Dermis blood vessel endothelial cell (primary cell): Measurements from ENCODE around the gene PLCB1. TPM values are rescaled to one million over a fixed set of nuclear protein-coding genes. Genes with fewer than 3 reads are reported as not detected.
A peak's percentile ranks its signal among the peaks of the same experiment; 100 is the strongest.
"Not testable (repeated sequence)": the region's sequence is repeated elsewhere in the genome, so short reads cannot be mapped to it uniquely, and the experiment has no call there.

Experiments used
- DNase-seq: peaks from one replicate; pipeline ENCODE4 v3.0.0; 2010
- total RNA-seq: library from RNA; depleted of rRNA; stranded (reverse); fragments of >200 nt; gene quantifications from 2 replicates; pipeline ENCODE4 v1.2.3, GENCODE V29; 2014

The PLCB1 gene
- total RNA-seq, 1 donor from 2014 or later: 19.6 TPM

DNA sequence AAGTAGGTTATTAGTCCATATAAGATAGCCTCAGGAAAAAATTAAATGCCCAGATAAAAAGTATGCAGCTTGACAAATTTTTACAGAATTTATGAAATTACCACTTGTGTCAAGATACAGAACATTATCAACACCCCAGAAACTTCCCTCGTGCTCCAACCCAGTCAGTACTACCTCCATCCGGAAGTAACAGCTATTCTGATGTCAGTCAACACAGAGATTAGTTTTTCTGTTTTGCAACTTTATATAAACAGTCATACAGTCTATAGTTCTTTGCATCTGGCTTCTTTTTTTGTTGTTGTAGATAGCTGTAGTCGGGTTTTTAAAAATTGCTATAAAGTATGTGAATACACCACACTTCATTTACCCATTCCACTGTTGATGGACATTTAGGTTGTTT lies 721.1 kb downstream of the PLCB1 start:
- not testable (repeated sequence) for DNase-seq

DNA sequence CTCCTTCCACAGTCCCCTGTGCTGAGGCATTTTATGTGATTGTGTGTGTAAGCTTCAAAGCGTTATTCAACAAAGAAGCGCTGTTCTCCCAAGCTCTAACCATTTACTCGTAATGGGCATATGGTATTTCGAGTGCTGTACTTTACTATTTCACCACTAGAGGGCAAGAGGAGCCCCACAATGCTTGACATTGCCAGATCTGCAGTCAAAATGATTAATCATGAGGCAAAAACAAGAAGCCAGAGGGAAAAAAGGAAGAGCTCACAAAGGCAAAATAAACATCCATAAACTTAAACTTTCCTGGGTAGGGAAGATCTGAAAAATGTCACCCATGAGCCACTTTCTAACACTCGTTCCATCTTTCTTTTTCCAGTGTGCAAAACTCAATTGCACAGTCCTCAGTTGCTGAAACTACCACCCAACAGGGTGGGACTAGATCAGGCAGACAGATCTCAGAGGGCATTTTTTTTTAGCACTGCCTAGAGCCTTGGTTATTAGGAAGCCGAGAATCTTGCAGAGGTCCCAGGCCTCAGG lies 721.8 kb downstream of the PLCB1 start:
- DNase-seq: peak; percentile 85

DNA sequence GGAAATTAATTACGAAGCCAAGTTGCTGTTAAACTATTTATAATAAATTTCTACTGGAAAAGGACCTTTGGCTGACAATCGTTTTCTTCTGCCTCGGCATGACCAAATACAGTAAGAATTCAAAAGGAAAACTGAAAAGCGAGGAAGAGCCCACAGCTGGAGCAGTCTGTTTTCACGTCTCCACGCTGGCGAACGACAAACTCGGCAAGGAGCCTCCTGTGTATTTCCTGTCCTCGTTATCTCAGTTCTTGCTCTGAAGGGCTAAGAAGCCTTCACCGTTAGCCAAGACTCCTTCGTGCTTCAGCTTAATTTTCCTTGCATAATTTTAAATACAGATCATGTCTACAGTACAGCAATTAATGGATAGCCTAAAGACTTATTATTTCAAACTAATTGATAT lies 722.5 kb downstream of the PLCB1 start:
- DNase-seq: no peak

DNA sequence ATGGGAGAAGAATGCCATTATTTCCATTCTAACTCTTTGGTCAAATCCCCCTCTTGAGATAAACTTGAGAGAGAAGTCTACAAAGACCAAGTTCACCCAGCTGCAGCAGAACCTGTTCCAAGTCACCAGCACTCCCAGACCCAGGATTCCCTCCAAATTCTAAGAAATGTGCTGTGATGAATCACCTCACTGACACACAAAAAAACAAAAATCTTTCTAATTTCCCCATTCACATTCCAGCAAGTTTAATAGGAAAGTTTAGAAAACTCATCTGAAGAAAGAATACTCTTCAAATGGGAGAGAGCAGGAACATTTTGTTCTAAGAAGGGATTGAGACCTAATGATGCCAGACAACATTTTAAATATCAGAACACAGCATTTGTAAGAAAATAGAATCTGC lies 723.2 kb downstream of the PLCB1 start:
- no peak for DNase-seq

DNA sequence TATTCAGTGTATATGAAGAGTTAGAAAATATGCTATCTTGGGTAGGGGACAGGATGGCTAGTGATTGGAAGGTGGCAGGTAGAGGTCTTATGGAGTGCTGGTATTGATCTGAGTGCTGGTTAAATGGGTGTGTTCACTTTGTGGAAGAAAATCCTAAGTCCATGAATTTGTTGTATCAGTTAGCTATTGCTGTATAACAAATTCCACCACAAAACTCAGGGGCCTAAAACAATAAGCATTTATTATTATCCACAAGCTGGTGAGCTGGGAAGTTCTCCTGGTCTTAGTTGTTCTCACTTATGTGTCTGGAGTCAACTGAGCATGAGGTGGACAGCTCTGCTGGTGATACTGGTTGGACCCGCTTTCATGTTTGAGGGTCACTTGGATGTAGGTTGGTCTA lies 724.6 kb downstream of the PLCB1 start:
- DNase-seq: no peak

DNA sequence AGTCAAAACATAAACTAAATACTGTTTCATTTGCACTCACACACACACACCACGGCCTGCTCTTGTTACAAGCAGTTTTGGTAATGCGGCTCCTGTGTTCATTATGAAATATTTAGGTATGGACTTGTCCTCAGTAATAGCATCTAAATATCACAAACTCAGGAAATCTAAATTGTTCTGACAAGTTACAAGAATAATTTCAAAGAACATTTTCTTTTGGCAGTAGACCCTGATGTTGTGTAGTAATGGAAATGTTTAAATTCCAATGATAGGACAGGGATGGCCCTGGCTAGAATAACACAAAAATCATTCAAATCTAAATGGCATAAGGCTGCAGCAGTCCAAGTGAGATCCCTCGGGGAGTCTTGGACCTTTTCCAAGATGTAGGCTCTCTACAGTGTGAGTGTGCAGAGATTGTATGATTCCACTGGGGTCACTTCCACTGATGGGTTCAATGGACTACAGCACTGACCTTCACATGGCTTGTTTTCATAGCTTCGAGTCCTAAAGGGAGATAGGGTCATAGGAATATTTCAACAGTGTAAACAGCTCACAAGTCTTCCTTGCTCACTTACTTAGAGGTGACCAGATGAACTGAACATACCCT lies 726.2 kb downstream of the PLCB1 start:
- no peak for DNase-seq

DNA sequence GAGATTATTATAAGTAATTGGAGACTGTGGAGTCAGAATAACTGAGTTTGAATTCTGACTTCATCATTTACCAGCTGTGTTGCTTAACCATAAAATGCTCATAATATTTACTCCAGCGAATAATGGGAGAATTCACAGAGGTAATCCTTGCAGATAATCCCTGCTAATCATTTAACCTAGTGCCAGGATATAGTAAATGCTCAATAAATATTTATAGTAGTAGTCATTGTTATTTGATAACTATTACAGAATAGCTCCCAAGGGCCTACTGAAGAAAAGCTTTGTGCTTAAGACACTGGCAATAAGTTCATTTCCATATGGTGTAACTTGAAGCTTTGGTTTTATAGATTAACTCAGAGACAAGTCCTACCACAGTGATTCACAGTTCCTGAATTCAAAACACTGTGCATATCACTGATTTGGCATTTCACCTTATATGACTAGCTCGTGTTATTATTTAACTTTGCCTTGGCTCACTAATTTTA lies 728.0 kb downstream of the PLCB1 start:
- DNase-seq: peak; percentile 4

DNA sequence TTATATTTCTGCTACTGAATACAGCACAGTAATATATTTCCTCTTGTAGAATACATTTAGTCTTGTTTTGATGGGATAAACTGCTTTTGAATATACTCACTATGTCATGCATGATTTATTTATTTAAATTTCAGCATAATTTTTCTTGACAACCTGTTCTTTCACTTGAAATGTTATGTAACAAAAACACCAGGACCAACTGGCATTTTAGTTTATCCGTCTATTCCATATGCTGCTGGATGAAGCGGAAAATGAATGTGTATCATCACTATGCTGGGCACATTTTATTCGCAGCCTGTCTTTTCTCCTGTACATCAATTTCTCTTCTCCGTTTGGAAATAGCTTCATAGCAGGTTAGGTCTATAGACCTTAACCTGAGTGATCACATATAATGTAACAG lies 730.0 kb downstream of the PLCB1 start:
- DNase-seq: no peak

DNA sequence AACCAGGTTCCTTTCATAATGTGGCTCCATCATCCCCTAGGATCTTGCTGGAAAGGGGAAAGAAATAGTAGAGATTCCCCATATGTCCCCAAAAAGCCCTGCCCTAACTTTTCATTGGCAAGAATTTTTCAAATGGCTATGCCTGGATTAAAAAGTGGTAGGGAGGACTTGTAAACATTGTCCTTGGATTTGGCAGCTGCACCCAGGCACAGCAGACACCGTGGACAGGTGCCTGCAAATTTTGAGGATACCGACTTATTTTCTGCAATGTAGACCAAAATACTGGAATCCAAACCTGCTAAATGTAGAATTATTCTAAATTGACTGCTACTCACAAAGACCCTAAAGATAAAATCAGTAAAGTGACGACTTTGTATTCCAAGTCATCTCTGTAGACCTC lies 733.6 kb downstream of the PLCB1 start:
- DNase-seq: no peak

DNA sequence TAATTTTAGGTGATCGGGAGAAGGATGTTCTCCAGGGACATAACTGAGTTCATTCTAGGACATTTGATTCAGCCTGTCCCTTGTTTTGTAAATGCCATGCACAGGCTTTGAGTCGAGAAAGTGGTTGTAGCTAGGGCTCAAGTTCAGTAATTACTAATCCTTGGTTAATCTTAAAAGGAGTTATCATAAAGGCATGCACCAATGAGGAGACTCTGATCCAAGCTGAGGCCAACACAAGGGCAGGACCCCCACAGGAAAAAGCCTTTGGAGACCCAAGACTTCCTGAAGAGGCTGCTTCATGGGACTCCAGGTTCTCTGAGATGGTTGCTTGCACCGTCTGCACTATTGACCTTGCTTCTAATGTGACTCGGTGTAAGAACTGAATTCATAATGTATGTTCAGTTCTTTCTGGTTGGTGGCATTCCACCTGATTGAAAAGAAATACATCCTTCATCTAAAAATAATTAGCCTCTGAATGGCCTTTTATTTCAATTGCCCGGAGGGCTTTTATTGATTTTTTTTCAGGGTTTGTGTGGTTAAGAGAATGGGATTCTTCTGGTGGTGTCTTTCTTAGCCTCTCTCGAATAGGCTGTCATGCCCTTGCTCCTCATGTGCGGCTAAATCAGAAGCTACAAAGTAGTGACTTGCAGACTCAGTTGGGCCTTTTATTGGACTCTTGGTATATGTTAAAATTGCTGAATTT lies 735.1 kb downstream of the PLCB1 start:
- DNase-seq: no peak

DNA sequence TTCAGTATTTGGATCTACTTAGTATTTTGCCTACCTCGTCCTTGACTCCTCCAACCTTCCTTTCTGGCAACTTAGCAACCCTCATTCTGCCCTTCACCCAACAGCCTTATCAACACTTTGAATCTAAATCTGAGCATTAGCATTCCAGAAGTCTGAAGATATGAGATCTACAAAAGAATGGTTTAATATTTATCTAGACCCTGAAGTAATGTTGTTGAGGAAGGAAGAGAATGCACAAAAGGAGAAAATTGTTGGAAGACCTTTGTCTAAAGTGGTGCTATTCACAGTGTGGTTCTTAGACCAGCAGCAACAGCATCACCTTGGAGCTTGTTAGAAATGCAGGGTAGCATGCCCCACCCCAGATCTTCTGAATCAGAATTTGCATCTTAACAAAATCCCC lies 738.6 kb downstream of the PLCB1 start:
- no peak for DNase-seq

DNA sequence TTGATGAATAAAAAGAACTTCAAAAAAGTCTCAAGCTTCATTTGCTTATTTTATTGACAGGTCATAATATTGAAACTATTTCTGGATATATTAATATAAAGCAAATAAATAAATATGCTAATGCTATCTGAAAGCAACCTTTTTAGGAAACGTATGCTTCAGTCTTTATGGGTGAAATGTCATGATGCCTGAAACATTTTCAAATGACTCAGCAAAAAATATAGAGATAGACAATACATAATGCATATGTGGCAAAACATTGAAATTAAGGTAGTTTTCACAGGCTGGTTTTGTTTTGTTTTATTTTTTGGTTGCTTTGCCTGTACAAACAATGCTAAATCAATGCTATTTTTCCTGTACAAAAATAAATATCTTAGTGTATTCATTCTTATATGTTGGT lies 742.4 kb downstream of the PLCB1 start:
- DNase-seq: no peak

DNA sequence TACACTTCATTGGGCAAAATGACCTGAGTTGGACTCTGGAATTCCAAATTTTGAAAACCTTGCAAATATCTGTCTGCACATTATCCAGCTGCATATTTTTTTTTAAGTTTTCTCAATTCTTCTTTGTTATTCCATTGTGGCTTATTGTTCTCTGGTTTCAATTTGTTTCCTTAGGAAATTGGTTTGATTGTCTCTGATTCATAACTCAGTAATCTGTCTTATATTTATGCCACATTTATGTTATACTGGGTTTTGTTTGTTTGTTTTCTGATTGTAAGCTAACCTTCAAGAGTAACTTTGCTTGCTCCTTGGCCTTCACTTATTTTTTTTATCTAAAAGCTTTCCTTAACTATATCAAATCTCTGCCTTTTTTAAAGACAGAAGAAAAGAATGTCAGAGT lies 743.5 kb downstream of the PLCB1 start:
- DNase-seq: peak; percentile 30

DNA sequence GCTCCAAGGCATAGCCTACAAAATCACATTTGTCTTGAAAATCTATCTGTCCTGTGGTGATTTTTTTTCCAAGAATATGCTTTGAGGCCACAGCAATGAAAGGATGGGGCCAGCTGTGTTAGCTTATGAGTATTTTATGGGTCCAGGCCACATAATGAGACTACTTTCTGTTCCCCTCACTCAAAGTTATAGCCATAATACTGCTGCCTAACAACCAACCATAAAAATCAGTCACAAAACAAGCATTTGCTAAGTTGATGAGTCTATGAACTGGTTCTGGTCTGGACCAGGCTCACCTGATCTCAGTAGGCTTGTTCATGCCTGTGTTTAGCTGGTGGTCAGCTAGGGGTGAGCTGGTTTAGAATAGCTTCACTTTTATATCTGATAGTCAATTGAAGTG lies 744.3 kb downstream of the PLCB1 start:
- DNase-seq: no peak

DNA sequence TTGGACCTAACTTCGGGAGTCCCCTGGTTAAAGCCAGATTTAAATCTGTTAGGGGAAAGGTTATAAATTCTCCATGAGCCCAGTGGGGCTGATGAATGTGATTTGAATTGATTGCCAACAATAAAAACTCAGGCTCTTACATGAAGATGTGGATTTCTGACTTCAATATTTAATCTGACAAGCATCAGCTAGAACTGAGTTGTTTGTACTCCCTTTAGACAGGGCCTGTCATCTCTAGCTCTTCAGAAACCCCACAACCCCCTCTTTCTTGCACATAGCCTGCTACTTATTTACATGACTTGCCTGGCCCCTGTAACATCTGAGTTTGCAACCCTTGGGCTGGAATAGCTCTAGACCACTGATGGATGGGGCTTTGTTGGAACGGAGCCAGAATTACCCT lies 745.2 kb downstream of the PLCB1 start:
- no peak for DNase-seq

DNA sequence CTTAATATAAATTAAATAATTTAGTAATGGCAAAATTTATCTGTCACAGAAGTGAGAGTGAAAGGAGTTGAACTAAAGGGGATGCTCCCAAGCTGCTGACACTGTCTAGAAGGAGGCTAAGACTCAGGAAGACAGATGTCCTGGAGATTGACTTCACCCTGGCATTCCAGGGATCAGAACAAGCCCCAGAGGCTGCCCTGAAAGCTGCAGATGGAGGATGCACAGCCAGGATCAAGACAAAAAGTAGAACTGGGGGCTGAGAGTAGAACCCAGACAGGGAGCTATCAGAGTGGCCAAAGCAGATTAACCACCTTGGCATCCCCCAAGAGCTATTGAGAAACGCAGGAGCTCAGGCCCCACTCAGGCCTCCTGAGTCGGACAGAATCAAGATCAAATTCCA lies 747.6 kb downstream of the PLCB1 start:
- no peak for DNase-seq

DNA sequence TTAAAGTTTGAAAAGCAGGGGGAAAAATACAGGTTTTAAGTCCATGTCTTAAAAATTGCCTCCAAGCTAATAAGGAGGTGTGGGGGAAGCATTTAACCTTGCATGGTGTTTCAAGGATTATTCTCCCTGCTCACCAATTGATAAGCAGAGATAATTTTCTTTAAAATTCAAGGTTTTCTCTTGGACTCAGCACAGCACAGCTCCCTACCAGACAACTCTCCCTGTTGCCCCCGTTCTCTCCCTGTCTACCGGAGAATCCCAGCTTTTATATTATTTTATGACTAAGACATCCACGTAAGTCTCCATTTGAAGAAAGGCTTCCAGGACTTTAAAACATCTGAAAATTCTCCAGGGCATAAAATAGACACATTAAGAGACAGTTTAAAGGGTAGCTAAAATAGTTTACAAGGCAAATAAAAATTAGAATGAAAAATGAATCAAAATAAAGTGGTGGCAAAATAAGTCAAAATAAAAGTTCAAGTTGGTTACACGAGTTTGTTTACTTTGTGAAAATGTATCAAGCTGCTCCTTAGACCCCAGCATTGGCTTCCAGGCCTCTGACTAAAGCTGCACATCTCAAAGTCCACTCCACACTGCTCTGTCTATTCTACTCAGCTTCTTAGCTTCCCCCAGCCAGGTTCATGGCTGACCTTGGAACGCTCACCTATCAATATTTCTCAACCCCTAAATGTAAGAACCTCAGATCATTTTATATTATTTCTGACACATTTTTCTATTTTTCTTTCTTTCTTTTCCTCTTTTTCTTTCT lies 748.2 kb downstream of the PLCB1 start:
- DNase-seq: no peak

DNA sequence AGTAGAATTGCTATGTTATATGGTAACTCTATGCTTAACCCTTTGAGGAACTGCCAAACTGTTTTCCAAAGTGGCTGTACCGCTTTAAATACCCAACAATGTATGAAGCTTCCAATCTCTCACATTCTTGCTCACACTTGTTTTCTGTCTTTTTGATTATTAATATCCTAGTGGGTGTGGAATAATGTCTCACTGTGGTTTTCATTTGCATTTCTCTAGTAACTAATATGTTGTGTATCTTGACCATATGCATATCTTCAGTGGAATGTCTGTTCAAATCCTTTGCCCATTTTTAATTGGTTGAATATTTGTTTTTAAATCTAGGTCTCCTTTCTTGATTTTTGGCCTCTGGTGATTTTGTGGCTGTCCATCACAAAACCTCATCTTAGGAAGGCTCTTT lies 759.0 kb downstream of the PLCB1 start:
- DNase-seq: no peak

DNA sequence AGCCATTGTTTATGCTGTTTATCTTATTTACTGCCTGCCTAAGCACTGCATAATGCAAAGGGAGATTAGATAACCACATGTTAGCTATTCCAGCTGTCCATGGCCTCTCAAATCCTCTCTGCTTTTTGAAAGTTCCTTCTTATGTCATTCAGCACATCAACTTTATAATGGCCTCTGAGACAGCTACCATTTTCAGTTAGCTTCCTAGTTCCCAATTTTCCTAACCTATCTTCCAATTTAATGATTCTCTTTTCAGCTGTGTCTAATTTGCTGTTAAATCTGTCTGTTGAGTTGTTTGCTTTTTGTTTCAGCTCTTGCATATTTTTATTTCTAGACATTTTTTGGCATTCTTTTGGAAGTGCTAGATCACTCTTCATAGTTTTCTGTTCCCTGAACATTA lies 763.4 kb downstream of the PLCB1 start:
- DNase-seq: no peak

DNA sequence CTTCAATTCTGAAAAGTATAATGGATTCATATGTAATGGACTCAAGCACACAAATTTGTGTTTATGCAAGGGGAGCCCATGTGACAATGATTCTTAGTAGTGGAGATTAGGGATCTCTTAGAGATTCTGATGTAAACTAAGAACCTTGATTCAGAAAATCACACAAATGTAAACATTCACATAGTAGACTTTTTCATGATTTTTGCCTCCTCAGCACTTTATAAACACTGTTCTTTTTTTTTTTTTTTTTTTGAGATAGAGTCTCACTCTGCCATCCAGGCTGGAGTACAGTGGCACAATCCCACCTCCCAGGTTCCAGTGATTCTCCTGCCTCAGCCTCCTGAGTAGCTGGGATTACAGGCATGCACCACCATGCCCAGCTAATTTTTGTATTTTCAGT lies 766.8 kb downstream of the PLCB1 start:
- DNase-seq: no peak

DNA sequence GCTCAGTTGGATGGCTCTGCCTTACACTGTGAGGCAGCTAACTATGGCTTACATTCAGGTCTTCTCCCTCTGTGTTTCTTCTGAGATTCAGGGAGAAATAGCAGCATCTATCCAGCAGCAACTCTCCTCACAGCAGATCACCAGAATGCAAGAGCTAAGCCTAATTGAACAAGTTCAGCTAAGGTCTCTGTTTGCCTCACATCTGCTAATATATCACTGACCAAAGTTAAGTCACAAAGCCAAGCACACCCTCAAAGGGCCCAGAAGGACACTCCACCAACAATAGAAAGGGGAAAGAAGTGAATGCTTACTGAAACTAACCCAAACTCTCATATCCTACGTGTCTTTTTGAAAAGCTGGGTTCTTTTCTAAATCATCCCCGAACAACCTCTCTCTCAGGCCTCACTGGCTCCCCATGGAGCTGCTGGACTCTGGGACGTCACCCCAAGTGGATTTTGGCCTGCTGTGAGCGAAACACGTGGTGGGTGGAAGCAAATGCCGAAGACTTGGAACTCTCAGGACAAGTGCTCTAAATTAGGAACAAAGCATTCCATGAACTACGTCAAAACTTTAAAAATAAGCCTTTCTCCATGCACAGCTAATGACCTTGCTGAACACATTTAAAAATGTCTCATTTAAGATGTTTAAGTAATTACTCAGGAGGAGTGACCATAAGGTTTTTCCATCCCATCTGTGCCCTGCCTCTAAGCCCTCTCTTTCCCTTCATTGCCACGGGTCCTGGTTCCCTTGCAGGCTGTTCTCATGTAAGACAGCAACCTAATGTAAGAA lies 769.4 kb downstream of the PLCB1 start:
- DNase-seq: no peak

DNA sequence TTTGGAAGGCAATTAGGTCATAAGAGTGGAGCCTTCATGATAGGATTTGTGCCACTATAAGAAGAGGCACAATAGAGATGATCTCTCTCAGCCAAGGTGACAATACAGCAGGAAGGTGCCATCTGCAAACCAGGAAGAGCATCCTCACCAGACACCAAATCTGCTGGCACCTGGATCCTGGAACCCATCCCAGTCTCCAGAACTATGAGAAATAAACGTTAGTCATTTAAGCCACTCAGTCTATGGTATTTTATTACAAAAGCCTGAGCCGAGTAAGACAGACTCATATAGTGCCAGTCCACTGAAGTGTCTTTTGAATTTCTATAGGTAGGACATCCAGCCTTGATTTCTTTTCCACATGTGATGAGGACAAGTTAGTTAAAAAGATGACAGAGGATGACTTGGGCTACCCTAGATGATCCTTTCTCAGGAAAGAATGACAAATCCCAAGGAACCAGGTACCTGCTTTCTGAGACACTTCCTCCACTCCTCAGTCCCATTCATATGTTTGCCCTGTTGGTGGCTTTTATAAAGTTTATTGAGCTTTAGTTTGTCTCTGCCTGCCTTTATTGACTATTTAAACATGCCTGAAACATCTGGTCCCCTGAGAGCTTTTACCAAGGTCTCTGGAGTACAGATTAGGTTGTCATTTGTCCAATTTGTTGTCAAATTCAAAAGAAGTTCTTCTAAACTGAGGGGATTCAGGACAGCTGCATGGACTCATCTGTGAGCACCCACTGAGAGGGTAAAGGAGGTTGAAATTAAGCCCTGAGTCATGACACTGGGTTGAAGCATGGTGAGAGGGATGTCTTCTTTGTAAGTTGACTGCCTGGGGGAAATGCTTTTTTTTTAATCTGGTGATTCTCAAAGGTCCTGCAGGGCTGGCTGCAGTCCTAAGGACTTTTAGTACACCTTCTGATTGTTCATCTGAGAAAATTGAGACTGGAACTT lies 771.9 kb downstream of the PLCB1 start:
- DNase-seq: no peak
